ENCODE data around the gene FADS2.
A peak's percentile ranks its signal among the peaks of the same experiment; 100 is the strongest.
"Not testable (repeated sequence)": the region's sequence is repeated elsewhere in the genome, so short reads cannot be mapped to it uniquely, and the experiment has no call there.

The FADS2 gene

GRCh38 chr11:61869429-61869707 is 41.3 kb downstream of the FADS2 start:
- DNase-seq (ENCODE audit: low spot score) = no peak

- DNase-seq (ENCODE audit: low spot score) = no peak
Measured at GRCh38 chr11:61869708-61870451, 41.8 kb downstream of the FADS2 start.

GRCh38 chr11:61870541-61871031 is 42.5 kb downstream of the FADS2 start:
- peak; percentile 43 for DNase-seq (ENCODE audit: low spot score)

GRCh38 chr11:61871158-61871597 is 43.1 kb downstream of the FADS2 start:
- peak; percentile 95 for DNase-seq (ENCODE audit: low spot score)

GRCh38 chr11:61872935-61873565 is 45.0 kb downstream of the FADS2 start:
- DNase-seq (ENCODE audit: low spot score) = no peak

- DNase-seq (ENCODE audit: low spot score) = no peak
Measured at GRCh38 chr11:61873588-61874376, 45.7 kb downstream of the FADS2 start.

GRCh38 chr11:61874377-61874809 is 46.3 kb downstream of the FADS2 start:
- DNase-seq (ENCODE audit: low spot score) = no peak

- DNase-seq (ENCODE audit: low spot score) = no peak
Measured at GRCh38 chr11:61874853-61875252, 46.8 kb downstream of the FADS2 start.

GRCh38 chr11:61875698-61876097 is 47.6 kb downstream of the FADS2 start:
- no peak for DNase-seq (ENCODE audit: low spot score)

- no peak for DNase-seq (ENCODE audit: low spot score)
Measured at GRCh38 chr11:61879152-61879551, 51.1 kb downstream of the FADS2 start.

GRCh38 chr11:61880031-61880430 is 51.9 kb downstream of the FADS2 start:
- DNase-seq (ENCODE audit: low spot score) = no peak

GRCh38 chr11:61880454-61880853 is 52.4 kb downstream of the FADS2 start:
- DNase-seq (ENCODE audit: low spot score) = no peak

- no peak for DNase-seq (ENCODE audit: low spot score)
Measured at GRCh38 chr11:61881397-61881796, 53.3 kb downstream of the FADS2 start.

- DNase-seq (ENCODE audit: low spot score) = not testable (repeated sequence)
Measured at GRCh38 chr11:61882267-61882666, 54.2 kb downstream of the FADS2 start.

- no peak for DNase-seq (ENCODE audit: low spot score)
Measured at GRCh38 chr11:61882879-61883278, 54.8 kb downstream of the FADS2 start.

GRCh38 chr11:61883327-61883726 is 55.2 kb downstream of the FADS2 start:
- DNase-seq (ENCODE audit: low spot score) = no peak

GRCh38 chr11:61883947-61884346 is 55.8 kb downstream of the FADS2 start:
- no peak for DNase-seq (ENCODE audit: low spot score)

GRCh38 chr11:61885166-61885778 is 57.2 kb downstream of the FADS2 start:
- DNase-seq (ENCODE audit: low spot score) = no peak

- DNase-seq (ENCODE audit: low spot score) = no peak
Measured at GRCh38 chr11:61885784-61886580, 57.9 kb downstream of the FADS2 start.

GRCh38 chr11:61886643-61887042 is 58.5 kb downstream of the FADS2 start:
- DNase-seq (ENCODE audit: low spot score) = no peak

GRCh38 chr11:61887839-61888494 is 59.9 kb downstream of the FADS2 start:
- DNase-seq (ENCODE audit: low spot score) = peak; percentile 87
